Measurements from ENCODE around the gene CFB. TPM values are rescaled to one million over a fixed set of nuclear protein-coding genes. Genes with fewer than 3 reads are reported as not detected.
A peak's percentile ranks its signal among the peaks of the same experiment; 100 is the strongest.

The CFB gene
- total RNA-seq, 1 donor from 2014 or later, result not detected

GRCh38 chr6:31898383-31899011 is 47.4 kb upstream of the CFB start:
- H3K9me3 Mint-ChIP-seq (ENCODE audit: unreplicated experiment), result no peaks in the 10 kb centered on the region
- DNase-seq (ENCODE audit: low spot score), result no peak
- H3K27ac Mint-ChIP-seq (ENCODE audit: unreplicated experiment), result no peak overlapping the region
- H3K4me1 Mint-ChIP-seq (ENCODE audit: unreplicated experiment), result peaks cover 15% of the 10 kb centered on the region
- H3K36me3 Mint-ChIP-seq (ENCODE audit: low read depth, unreplicated experiment), result peaks cover 5% of the 10 kb centered on the region
- H3K27me3 Mint-ChIP-seq (ENCODE audit: unreplicated experiment), result peaks cover 8% of the 10 kb centered on the region
- no peak for TF ChIP-seq CTCF (IDR thresholded peaks at IDR 0.05; ENCODE audit: unreplicated experiment)
- H3K4me3 Mint-ChIP-seq (ENCODE audit: unreplicated experiment), result peak overlapping the region; percentile 96

GRCh38 chr6:31899215-31899614 is 46.7 kb upstream of the CFB start:
- Mint-ChIP-seq H3K4me1 (ENCODE audit: unreplicated experiment) (peaks cover 15% of the 10 kb centered on the region), H3K36me3 (ENCODE audit: low read depth, unreplicated experiment) (peaks cover 4% of the 10 kb centered on the region), H3K27me3 (ENCODE audit: unreplicated experiment) (peaks cover 8% of the 10 kb centered on the region), H3K27ac (ENCODE audit: unreplicated experiment) (no peak overlapping the region), H3K9me3 (ENCODE audit: unreplicated experiment) (no peaks in the 10 kb centered on the region), H3K4me3 (ENCODE audit: unreplicated experiment) (peak overlapping the region; percentile 74)
- TF ChIP-seq CTCF (IDR thresholded peaks at IDR 0.05; ENCODE audit: unreplicated experiment), result no peak
- no peak for DNase-seq (ENCODE audit: low spot score)

GRCh38 chr6:31899882-31900722 is 45.8 kb upstream of the CFB start:
- Mint-ChIP-seq H3K27me3 (ENCODE audit: unreplicated experiment) (peaks cover 8% of the 10 kb centered on the region), H3K9me3 (ENCODE audit: unreplicated experiment) (no peaks in the 10 kb centered on the region), H3K27ac (ENCODE audit: unreplicated experiment) (no peak overlapping the region), H3K4me3 (ENCODE audit: unreplicated experiment) (no peak overlapping the region), H3K36me3 (ENCODE audit: low read depth, unreplicated experiment) (peaks cover 4% of the 10 kb centered on the region), H3K4me1 (ENCODE audit: unreplicated experiment) (peaks cover 15% of the 10 kb centered on the region)
- no peak for TF ChIP-seq CTCF (IDR thresholded peaks at IDR 0.05; ENCODE audit: unreplicated experiment)
- DNase-seq (ENCODE audit: low spot score), result no peak

GRCh38 chr6:31900917-31901414 is 44.9 kb upstream of the CFB start:
- Mint-ChIP-seq H3K36me3 (ENCODE audit: low read depth, unreplicated experiment) (no peaks in the 10 kb centered on the region), H3K9me3 (ENCODE audit: unreplicated experiment) (no peaks in the 10 kb centered on the region), H3K4me1 (ENCODE audit: unreplicated experiment) (peaks cover 15% of the 10 kb centered on the region), H3K27me3 (ENCODE audit: unreplicated experiment) (peaks cover 8% of the 10 kb centered on the region), H3K4me3 (ENCODE audit: unreplicated experiment) (peak overlapping the region; percentile 73), H3K27ac (ENCODE audit: unreplicated experiment) (no peak overlapping the region)
- no peak for TF ChIP-seq CTCF (IDR thresholded peaks at IDR 0.05; ENCODE audit: unreplicated experiment)
- DNase-seq (ENCODE audit: low spot score), result no peak

All from endothelial cell (in vitro differentiated cells).